Measurements from ENCODE around the gene C12orf50. TPM values are rescaled to one million over a fixed set of nuclear protein-coding genes. Genes with fewer than 3 reads are reported as not detected.

The C12orf50 gene
- total and polyA plus RNA-seq, 2 of the 13 experiments (the other 11 are each of a cell fraction or from before 2014, with no cell fraction given): not detected

GRCh38 chr12:87985069-87985675, 44.0 kb downstream of the C12orf50 start (continued):
- TF ChIP-seq ARID5B (CRISPR knock-in tag; IDR thresholded peaks at IDR 0.05): no peak
- no peak for TF ChIP-seq FOXA3 (CRISPR knock-in tag; IDR thresholded peaks at IDR 0.05)

GRCh38 chr12:87982208-87982607, 47.0 kb downstream of the C12orf50 start:
- TF ChIP-seq YY1 (IDR thresholded peaks at IDR 0.05; ENCODE audit: insufficient read depth, insufficient replicate concordance, low read depth, low read length) (no peak), ZSCAN5A (CRISPR knock-in tag; IDR thresholded peaks at IDR 0.05; ENCODE audit: borderline replicate concordance) (no peak), RNF2 (conservative IDR thresholded peaks at IDR 0.05; ENCODE audit: low read depth) (no peak), ZNF382 (CRISPR knock-in tag; IDR thresholded peaks at IDR 0.05; ENCODE audit: borderline replicate concordance) (no peak), ZNF772 (CRISPR knock-in tag; IDR thresholded peaks at IDR 0.05) (no peak), ZNF564 (CRISPR knock-in tag; IDR thresholded peaks at IDR 0.05) (no peak), MTA3 (CRISPR knock-in tag; IDR thresholded peaks at IDR 0.05) (no peak), NCOA1 (CRISPR knock-in tag; IDR thresholded peaks at IDR 0.05) (no peak), ZNF180 (CRISPR knock-in tag; IDR thresholded peaks at IDR 0.05; ENCODE audit: borderline replicate concordance, low read depth) (no peak), ZNF501 (CRISPR knock-in tag; IDR thresholded peaks at IDR 0.05) (no peak), ZNF343 (CRISPR knock-in tag; IDR thresholded peaks at IDR 0.05) (no peak), PBX3 (CRISPR knock-in tag; IDR thresholded peaks at IDR 0.05; ENCODE audit: borderline replicate concordance) (no peak)
- Histone ChIP-seq H3K4me1 (ENCODE audit: insufficient read depth, low read length) (no peaks in the 10 kb centered on the region), H3K9me3 (ENCODE audit: low read length) (no peaks in the 10 kb centered on the region), H3K27me3 (ENCODE audit: control insufficient read depth in 1 of 2, insufficient read depth in 2 of 2, low read length in 2 of 2) (no peaks in the 10 kb centered on the region), H3K4me3 (replicated peaks in 1 of 3; ENCODE audit: insufficient read depth in 1 of 3, low read depth in 2 of 3, low read length in 3 of 3) (no peak overlapping the region), H3K9ac (ENCODE audit: insufficient read depth, low read depth, low read length) (no peak overlapping the region), H2AFZ (ENCODE audit: low read length) (no peak overlapping the region), H3K4me2 (ENCODE audit: low read depth, low read length) (no peak overlapping the region), H3K27ac (ENCODE audit: extremely low read length, insufficient read depth, low read length) (no peak overlapping the region), H3K79me2 (ENCODE audit: insufficient read depth, low read length) (no peaks in the 10 kb centered on the region), H4K20me1 (ENCODE audit: insufficient read depth, low read length) (no peaks in the 10 kb centered on the region), H3K36me3 (replicated peaks in 1 of 2; ENCODE audit: control insufficient read depth in 1 of 2, insufficient read depth in 2 of 2, low read length in 2 of 2) (no peaks in the 10 kb centered on the region)
- DNase-seq (ENCODE audit: low spot score) (no peak), FAIRE-seq (no peak), ATAC-seq (no peak)
- CTCF ChIA-PET (ENCODE audit: low intra/inter-chr PET ratio, low total read pairs): no interaction called here
- intact Hi-C loops (cut with micrococcal nuclease; ENCODE audit: unreplicated experiment) (no loop called here), in situ Hi-C loops (cut with HindIII; ENCODE audit: extremely low pct_ligation_motif_present, low pct_unique_long_range_greater_than_20kb) (no loop called here)
- BruUV-seq (replicated peaks): no TSS peak
- POLR2A ChIA-PET: no interaction called here
- WGBS (ENCODE audit: low lambda C conversion rate): 0% methylated on average over 1 of the region's 1 CpG
